IPS-NIHi7 (cell line): ENCODE measurements around the gene ZNF652.
A peak's percentile ranks its signal among the peaks of the same experiment; 100 is the strongest.
"Not testable (repeated sequence)": the region's sequence is repeated elsewhere in the genome, so short reads cannot be mapped to it uniquely, and the experiment has no call there.

Source experiments
- DNase-seq: peaks from one replicate; pipeline ENCODE4 v3.0.0; 2012; ENCODE audit warnings: mixed read lengths; ENCODE audit errors: extremely low spot score

The ZNF652 gene

DNA sequence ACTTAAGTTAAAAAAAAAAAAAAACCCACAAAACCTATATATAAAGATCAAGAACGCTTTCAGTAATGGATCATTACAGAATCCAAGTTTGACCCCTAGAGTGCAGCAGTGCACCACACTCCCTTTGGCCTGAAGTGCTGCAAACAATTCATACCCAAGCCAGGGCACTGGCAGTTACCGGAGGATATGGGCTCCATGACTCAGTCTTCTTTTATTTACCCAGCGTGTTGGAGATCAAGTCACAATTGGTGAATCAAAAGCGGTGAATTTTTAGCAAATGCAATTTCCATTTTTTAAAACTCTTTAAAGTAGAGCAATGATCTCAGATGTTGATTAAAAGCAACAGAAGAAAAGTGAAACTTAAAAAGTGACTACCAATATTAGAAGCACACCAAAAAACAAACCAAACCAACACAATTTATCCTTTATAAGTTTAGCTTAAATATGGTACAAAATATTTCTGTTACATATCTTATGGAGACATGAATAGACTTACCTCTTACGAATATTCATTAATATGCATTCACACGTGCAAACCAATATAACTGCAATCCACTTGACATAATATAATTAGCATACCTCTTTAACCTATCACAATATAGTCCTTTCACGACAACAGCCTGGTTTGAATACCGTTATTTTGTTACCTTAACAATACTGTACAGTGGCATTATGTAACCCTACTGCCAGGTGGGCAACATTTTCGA is 46.3 kb downstream of the ZNF652 start:
- peak; percentile 87 for DNase-seq

DNA sequence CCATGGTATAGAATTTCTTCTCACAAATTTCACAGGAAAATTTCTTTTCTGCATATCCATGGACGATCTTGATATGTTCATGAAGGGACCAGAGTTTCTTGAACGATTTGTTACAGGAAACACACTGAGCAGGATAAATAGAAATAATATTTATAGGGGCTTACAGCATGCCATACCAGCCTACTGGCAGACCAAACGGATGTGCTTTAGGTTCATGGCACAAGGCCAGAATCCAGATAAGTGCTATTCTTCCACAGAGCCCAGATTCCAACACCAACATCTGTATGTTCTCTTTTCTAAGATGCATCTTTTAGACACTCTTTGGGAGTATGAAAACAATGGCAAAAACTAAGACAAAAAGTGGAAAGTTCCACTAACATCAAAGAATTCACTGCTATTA is 49.3 kb downstream of the ZNF652 start:
- DNase-seq, result no peak

DNA sequence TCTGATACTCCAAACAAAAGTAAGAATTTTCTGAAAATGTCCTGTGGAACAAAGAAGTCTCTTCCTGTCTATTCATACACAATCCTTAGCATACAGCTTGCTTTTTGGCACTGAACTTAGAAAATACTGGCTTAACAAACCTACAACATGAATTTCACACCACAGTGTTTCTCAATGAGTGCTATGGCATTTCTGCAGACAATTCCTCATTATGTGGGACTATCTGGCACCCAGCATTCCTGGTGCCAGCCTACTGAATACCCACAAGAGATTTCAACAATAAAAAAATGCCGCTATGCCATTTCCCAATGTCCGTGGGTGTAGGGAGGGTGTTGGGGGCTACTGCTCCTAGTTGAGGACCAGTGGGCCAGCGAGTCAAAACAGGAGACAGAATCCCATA is 62.1 kb downstream of the ZNF652 start:
- DNase-seq, result no peak

DNA sequence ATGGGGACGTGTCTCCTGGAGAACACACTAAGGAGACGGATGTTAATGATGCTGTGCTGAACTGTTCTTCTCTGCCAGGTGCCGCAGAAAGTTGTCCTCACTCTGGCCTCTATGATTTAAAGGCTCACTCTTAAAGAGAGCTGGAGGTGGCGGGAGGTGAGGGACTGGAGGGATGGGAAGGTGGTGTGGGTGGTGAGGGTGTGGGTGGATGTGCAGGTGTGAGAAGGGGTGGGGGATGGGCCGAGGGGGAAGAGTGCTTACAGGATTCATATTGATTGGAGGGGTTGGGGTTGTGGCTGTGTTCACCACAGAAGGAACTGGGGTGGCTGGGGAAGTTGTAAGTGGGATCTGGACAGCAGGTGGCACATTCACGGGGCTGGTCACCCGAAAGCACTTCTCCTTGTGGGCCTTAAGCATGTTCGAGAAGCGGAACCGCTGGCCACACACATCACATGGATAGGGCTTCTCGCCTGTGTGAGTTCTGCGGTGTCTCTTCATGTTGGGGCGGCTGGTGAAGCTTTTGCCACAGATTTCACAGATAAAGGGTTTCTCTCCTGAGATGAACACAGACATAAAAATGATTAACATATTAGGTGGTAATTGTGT is 63.6 kb downstream of the ZNF652 start:
- DNase-seq, result no peak

DNA sequence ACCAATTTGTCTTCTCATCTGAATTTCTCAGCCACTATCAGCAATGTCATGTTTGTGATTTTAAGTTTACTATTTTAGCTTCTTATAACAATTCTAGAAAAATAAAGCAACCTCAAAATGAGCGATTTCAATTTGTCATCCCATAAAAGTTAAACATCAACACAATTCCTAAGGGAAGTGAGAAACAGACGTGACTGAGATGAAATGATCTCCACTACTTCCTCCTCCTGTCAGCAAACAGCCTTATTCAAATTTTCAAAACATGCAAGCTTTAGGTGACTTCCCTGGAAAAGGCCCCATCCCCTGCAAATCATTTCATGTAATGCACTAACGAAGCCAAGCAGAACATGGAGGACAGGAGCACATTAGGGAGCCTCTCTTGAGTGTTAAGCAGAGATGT is 64.9 kb downstream of the ZNF652 start:
- no peak for DNase-seq

DNA sequence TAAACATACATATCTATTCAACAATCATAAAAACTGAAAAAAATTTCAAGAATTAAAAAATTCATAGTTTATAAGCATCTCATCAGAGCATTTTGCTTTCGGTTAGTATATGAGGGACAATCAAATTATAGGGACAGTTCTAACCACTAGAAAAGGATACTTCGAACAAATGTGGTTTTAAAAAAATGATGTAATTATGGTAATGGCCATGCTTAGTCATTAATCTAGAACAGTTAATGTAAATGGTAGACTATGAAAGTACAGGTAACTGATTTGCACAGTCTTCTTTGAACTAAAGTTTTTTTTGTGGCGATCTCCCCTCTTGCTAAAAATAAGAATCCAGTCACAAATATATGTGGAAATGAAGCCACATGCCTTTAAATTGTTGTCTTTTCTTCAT is 67.9 kb downstream of the ZNF652 start:
- no peak for DNase-seq

DNA sequence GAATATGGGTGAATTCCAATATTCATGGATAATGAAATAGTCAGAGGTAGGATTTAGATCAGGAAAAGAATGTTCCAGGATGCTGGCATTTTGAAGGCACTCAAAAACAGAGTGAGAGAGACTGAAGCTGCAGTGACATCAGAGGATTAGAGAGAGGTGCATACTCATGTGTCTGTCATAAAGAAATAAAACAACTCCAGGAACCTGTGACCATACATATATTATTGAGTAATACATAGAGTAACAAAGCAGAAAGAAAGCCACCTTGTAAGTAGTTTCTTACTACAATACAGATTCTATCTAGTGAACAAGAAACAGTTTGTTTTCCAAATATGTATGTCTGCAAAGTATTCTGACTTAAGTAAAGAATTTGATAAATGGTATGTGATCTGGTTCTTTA is 69.1 kb downstream of the ZNF652 start:
- DNase-seq, result no peak

DNA sequence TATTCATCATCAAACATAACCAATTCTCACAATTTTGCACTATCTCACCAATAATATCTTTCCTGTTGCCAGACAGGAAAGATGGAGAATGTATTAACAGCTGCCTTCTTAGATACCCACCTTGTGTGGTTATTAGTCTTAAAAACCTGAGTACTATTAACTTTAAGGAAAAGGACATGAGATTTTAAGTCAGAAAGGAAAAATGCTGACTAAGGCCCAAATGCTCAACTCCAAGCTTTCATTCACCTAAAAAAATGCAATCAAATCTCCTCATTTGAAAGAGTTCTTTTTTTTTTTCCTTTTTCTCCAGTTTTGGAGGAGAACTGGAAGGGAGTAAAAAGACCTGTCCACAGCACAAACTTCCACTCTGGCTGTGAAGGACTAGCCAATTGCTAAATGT is 70.1 kb downstream of the ZNF652 start:
- DNase-seq, result no peak

DNA sequence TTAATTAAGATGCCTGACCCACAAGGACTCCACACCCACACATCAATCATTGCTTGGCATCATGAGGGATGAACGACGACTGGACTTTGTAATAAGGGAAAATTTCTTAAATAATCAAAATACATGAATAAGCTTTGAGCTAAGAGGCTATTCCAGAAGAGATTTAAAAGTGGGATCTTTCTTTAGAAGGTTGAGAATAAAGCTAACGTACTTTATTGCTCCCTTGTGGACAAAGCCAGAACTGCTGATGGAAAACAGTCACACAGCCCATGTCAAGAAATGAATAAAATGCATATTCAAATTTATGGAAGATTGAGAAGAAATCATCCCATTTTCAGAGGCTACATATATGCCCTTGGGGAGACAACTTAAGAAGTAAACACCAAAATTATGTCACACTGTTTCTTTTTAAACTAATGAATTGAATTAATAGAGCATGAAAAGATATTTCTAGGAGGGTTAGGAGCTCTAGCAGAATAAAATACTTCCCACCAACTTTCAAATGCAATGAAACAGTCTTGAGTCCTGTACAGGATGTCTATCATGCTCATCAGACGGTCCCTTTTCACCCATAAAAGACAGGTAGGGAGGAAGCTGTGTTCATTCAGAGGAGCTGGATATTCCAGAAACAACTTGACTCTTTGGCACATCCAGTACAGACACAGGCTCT is 71.2 kb downstream of the ZNF652 start:
- peak; percentile 41 for DNase-seq

DNA sequence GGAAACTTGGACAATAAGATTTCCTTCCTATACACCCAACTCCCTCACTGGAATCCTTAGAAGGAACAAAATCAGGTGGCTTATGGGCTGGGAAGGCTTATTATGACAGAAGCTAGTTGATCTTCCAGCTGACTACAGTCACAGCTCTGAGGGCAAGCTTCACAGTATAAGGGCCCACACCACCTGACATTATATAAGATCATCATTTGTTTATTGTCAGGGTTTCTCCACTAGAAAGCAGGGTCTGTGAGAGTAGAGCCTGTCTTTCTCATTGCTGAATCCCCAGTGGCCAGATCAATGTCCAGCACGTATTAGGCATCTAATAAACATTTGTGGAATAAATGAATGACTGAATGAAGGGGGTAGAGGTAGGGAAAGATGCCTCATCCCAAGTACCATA is 73.7 kb downstream of the ZNF652 start:
- no peak for DNase-seq

DNA sequence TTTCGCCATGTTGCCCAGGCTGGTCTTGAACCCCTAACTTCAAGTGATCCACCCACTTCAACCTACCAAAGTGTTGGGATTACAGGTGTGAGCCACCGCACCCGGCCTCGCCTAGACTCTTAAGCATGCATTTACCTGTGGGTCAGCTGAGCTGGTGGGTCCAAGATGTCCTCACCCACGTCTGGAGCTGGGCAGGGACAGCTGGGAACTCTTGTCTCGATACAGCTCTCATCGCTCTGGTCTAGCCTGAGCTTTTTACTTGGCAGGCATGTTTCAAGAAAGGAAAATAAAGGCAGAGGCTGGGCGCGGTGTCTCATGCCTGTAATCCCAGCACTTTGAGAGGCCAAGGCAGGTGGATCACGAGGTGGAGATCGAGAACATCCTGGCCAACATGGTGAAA is 74.6 kb downstream of the ZNF652 start:
- DNase-seq, result no peak

DNA sequence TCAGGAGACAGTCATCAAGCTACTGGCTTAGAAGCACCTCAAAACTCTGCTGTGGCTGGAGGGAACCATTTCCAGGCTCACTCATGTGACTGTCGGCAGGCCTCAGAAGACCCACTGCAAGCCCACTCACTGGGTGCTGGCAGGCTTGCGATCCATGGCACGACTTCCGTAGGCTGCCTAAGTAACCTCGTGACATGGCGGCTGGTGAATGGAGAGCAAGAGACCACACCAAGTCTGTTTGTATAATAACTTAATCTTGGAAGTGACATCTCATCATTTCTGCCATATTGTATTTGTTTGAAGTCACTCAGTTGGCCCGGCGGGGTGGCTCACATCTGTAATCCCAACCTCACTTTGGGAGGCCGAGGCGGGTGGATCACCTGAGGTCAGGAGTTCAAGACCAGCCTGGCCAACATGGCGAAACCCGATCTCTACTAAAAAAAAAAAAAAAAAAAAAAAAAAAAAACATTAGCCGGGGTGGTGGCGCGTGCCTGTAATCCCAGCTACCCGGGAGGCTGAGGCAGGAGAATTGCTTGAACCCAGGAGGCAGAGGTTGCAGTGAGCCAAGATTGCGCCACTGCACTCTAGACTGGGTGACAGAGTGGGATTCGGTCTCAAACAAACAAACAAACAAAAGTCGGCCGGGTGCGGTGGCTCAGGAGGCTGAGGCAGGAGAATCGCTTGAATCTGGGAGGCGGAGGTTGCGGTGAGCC is 75.6 kb downstream of the ZNF652 start:
- DNase-seq, result not testable (repeated sequence)

DNA sequence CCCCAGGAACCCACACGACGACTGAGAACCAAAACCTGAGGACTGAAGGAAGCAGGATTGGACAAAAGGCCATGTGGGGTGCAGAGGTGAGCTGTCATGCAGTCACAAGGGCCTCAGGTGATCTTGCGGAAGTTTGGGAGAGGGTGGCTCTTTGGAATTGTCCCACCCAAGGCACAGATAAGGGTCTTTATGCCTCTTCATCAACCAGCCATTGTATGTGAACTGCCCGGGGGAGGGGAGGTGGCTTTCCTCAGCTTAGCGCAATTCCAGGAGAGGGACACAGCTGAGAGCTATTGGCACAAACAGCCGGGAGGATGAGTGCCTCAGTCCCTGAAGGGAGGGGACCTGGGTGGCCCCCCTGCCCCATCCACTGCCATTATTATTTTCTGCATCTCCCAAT is 76.3 kb downstream of the ZNF652 start:
- DNase-seq, result no peak

DNA sequence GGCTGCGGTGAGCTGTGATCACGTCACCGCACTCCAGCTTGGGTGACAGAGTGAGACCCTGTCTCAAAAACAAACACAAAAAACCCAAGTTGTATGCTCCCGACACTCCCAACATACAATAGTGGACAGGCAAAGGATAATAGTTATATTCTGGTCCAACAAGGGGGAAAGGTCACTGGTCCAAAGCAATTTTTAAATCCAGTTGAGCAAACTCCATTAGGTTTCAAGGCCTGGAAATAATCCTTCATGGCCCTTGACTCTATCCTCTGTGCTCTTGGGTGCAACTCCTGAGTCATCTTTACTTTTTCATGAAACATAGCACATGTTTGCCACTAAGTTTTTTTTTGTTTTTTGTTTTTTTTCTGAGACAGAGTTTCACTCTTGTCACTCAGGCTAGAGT is 81.1 kb downstream of the ZNF652 start:
- DNase-seq, result no peak

DNA sequence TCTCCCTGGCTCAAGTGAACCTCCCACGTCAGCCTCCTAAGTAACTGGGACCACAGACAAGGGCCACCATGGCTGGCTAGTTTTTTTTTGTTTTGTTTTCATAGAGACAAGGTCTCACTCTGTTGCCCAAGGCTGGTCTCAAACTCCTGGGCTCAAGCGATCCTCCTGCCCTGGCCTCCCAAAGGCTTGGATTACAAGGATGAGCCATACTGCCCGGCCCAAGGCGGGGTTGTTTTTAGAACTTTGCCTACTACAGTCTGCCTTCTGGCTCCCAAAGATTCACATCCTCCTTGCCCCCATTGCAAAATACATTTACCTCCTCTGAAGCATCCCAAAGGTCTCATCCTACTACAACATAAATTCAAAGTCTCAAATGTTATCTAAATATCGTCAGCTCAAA is 82.0 kb downstream of the ZNF652 start:
- DNase-seq, result no peak

DNA sequence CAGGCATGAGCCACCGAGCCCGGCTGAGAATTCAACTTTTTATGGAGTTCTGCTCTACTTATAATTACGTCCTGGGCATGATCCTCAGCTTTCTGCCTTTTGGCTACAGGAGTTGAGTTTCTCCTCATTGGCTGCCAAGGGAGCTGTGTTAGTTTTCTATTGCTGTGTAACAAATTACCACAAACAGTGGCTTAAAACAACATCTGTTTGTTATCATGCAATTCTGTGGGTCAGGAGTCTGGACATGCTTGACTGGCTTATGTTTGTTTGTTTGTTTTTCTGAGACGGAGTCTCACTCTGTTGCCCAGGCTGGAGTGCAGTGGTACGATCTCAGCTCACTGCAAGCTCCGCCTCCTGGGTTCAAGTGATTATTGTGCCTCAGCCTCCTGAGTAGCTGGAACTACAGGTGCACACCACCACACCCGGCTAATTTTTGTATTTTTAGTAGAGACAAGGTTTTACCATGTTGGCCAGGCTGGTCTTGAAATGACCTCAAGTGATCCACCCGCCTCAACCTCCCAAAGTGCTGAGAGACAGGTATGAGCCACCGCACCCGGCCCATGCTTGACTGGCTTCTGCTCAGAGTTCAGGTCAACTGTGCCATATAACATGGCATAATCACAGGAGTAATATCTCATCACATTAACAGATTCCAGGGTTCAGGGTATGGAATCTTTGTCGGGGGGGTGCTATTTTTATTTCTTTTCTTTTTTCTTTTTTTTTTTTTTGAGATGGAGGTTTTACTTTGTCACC is 82.6 kb downstream of the ZNF652 start:
- not testable (repeated sequence) for DNase-seq

DNA sequence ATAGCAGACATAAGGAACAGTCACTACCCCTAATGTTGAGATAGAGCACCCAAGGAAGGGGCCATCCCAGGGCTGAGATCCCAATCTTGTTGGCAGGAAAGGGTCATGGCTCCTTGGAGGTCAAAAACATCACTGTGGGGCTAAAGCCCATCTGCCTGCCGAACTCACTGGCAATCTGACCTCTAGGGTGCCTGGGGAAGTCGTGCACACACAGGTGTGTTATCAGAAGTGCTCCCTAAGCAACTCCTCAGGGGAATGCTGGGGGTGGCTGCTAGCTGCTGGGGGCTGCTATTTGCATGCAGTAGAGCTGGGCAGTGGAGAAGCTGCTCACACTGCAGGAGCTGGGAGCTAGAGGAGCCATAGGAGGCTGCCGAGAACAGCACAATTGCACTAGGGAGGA is 84.0 kb downstream of the ZNF652 start:
- DNase-seq, result no peak

DNA sequence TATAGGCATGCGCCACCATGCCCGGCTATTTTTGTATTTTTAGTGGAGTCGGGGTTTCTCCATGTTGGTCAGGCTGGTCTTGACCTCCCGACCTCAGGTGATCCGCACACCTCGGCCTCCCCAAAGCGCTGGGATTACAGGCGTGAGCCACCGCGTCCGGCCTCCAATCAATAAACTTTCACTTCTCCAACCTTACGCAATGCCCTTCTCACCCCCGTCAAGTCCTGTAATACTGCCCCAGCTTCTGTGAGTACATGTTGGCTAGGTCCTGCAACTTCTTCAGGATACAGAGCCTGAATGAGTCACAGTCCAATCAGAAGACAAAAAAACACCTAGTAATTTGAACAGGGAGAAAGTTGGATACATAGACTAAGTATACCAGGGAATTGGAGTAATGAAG is 84.4 kb downstream of the ZNF652 start:
- no peak for DNase-seq

DNA sequence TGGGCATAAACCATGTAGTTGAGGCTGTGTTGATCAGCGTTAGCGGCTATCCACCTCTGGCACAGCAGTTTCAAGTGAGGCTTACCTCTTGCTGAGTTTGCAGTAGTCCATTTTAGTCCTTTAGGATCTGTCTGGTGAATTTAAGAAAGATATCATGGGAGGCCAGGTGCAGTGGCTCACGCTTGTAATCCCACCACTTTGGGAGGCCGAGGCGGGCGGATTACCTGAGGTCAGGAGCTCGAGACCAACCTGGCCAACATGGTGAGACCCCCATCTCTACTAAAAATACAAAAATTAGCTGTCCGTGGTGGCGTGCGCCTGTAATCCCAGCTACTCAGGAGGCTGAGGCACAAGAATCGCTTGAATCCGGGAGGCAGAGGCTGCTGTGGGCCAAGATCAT is 86.1 kb downstream of the ZNF652 start:
- DNase-seq, result not testable (repeated sequence)

DNA sequence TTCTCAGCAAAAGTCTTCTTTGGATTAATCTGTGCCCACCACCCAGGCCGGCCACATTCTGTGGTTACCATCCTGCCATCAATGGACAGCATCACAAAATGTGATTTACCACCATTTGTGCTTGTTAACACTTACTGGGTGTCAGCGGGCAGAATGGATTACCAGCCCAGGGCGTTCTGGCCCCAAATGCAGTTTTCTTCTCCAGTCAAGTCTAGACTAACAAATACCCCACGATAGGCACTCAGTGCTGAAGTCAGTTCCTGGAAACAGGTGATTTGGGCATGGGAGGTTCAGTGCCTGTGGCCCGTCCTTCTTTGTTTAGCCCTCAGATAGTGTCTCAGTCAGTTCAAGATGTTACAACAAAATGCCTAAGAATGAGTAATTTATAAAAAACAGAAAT is 92.7 kb downstream of the ZNF652 start:
- DNase-seq, result no peak

DNA sequence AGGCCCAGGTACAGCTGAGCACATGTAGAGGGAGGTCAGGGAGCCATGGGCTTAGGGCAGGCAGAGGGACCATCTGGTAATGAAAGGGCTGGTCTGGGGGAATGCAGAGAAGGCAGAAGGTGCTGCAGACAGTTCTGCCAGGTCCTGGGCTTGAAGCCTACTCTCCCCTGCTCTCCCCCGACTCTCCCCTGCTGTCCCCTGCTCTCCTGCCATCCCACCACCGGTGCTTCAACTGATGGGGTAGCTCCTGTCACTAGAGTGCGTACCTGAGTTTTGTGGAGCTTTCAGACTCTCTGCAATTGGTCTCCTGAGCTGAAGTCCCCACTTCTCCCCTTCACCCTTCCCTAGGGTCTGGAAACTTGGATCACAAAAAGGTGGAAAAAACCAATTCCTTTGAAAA is 94.1 kb downstream of the ZNF652 start:
- DNase-seq, result no peak

DNA sequence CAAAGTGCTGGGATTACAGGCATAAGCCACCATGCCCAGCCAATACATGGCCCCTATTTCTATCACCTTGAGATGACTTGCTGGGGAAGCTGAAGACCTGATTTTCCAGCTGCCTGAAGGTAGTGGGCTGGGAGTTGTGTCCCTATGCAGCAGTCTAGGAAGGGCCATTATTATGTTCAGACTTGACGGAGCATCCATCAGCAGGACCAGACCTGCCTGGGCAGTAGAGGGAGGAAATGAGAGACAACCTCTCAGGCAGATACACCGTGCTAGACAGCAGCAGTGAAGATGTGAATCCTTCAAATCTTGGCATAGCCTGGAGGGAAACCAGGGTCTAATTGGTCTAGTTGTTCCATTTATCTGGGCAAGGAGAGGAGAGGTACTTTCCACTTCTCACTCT is 95.8 kb downstream of the ZNF652 start:
- no peak for DNase-seq
